GM19099 (cell line): Measurements from ENCODE around the gene CACNA1A.

Experiments
- POLR2A ChIP-seq: IDR thresholded peaks from 3 replicates; pipeline ENCODE4 v1.6.1; 2011; ENCODE audit warnings: low read depth; ENCODE audit not compliant: insufficient read length; ENCODE audit errors: extremely low read depth

Gene CACNA1A

DNA sequence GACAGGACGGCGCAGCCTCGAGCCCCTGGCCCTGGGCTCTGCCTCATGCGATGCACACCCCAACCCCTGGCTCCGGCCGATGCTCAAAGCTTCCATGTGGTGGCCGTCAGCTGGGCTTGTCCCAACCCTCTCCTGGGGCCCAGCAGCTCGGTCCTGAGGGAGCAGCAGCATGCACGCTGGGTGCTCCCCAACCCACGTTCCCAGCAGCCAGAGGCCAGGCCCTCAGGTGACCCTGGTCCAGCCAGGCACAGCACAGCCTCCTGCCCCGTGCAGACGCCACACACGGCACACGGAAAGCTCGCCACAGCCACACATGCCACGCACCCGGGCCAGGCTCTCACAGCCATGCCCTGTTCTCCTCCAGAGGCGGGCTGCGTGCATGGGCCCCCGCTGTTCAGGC lies 295.3 kb downstream of the CACNA1A start:
- no peak for TF ChIP-seq POLR2A

DNA sequence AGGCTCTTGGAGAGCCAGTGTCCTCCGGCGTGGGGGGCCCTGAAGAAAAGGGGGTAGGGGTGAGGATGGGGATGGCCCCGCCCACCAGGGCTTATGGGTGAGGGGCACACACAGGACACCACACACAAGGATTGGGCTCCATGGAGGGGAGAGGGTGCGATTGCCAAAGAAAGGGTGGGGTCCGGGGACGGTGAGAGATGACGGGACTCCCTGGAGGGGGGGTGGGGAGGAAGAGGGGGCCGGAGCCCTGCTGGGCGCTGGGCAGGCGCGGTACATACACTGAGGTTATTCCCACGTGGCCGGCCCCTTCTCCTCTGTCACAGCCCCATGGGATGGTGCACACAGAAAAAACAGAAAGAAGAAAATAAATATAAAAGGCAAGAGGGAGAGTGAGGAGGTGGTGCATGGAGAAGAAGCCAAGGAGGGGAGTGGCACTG lies 295.9 kb downstream of the CACNA1A start:
- TF ChIP-seq POLR2A = no peak

DNA sequence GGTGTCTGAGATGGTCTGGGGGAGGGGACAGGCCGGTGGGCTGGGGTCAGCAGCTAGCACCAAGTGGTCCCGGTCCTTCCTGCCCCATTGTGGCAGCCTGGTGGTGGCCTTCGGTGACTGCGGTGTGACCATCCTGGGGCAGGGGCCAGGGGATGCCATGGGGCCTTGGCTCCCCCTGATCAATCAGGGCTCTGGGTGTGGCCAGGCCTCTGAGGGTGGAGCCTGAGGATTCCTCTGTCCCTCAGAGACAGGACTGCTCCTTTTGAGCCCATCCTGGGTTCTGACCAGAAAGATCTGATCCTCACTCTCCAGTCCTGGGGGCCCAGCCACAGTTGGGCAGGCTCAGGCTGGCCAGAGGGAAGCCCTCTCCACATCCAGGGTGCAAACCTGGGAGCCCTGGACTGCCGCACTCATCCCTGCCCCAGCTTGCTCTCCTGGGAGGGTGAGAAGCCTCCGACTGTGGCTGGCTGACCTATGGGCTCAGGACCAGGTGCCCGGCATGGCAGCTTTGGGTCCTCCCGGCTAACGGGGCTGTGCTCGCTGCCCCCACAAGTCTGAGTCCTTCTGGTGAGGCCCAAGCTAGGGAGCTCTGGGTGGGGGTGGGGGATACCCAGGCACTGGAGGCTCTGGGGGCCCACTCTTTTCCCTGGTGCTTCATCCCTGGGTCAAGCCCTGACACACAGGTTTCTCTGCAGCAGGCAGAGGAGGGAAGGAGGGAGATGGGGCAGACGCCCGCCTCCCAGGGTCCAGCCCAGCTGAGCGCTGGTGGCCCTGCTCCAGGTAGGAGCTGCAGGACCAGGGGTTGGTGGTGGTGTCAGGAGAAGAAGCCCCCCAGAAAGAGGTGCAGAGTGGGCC lies 296.6 kb downstream of the CACNA1A start:
- TF ChIP-seq POLR2A = no peak

DNA sequence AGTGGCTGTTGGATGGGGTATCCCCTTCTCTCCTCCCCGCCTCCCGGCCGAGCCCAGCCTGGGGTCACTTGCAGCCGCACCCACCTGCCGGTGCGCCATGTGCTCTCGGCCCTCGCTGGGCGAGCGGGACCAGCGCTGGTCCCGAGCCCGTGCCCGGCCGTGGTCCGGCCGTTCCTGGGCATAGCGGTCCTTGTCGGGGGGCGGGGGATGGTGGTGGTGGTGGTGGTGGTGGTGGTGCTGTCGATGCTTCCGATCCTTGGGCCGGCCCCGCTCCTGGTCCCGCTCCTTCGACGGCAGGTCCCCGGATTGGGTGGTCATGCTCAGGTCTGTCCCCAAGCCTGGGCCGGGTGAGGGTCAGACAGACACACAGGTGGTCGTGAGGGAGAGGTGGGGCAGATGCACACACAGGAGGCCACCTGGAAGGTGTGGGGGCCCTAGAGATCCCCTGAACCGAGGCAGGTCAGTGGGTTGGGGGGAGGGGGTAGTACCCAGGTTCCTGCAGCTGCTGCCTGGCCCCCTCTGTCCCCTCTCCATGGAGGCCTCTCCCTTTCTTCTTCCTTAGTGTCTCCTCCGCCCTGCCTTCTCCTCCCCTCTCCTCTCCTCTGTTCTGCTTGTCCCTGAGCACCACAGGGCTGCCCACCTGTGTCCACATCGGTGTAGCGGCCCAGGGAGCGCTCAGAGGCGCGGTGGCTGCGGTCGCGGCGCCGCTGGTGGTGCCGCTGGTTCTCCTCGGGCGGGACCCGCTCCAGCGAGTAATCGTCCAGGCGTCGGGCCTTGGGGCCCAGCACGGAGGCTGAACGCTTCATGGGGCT lies 297.4 kb downstream of the CACNA1A start:
- TF ChIP-seq POLR2A = peak; percentile 55

DNA sequence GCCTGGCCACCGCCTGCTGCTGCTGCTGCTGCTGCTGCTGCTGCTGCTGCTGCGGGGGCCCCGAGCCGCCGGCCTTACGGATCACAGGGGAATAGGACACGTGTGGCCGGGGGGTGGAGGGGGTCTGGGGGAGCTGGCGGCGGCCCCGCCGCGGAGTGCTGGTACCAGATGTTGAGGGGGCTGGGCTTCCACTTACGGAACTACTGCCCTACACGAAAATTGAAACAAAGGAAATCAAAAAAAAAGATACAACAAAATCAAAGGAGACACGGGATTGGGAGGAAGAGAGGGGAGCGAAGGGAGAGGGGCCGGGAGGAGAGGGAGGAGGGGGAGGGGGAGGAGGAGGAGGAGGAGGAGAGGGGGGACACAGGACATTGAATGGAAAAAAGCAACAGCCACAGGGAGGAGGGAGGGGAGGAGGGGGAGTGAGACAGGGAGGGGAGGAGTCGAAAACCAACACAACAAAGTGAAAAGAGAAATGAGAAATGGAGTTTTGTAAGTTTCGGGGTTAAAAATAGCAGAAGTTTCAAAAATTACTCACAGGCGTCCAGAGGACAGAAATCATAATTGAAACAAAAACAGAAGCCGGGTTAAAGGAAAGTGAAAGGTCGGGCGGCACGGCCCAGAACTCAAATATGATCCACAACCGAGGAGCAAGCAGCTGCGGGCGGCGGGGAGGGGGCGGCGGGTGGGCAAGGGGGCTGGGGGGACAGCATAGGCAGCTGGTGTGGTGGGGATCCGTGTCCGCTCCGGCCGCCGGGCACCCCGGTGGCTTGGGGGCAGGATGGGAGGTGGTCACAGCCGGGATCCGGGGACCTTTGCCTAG lies 298.2 kb downstream of the CACNA1A start:
- peak; percentile 23 for TF ChIP-seq POLR2A

DNA sequence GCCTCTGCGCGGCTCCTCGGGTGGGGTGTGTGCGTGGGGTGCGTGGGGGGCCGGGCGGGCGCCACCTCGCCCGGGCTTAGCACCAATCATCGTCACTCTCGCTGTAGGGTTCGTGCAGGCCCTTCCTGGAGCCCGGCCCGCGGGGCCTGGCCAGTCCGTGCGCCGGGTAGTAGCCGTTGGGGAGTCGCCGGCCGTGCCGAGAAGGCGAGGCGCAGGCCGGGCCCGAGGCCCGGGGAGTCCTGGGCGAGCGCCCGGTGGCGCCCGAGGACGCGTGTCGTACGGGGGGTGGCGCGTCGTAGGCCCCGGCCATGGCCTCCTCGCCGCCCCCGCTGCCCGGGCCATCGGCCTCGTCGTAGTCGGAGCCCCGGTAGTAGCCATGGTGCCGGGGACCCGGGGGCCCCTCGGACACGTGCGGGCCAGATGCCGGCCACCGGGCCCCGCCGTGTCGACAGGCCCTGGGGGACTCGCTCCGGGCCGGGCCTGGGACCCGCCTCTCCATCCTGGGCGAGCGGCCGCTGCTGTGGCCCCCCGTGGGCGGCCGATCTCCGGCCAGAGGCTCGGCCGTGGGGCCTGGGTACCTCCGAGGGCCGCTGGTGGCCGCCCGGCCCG lies 298.9 kb downstream of the CACNA1A start:
- TF ChIP-seq POLR2A = no peak

DNA sequence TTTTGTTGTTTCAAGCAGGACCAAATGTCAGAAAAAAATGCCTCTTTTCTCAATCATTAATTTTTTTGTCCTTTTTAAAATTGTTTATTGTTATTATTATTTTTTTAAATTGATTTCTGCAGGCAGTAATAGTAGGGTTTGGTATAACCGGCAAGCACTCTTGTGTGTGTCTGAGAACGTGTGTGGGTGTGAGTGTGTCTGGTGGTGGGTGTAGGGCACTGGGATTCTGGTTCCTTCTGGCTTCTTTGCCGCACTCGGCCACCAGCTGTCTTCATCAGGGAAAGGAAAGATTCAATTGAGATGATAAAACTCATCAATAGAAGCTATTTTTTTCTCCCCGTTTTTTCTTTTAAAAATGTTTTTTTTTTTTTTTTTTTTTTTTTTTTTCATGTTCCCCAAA lies 299.7 kb downstream of the CACNA1A start:
- no peak for TF ChIP-seq POLR2A

DNA sequence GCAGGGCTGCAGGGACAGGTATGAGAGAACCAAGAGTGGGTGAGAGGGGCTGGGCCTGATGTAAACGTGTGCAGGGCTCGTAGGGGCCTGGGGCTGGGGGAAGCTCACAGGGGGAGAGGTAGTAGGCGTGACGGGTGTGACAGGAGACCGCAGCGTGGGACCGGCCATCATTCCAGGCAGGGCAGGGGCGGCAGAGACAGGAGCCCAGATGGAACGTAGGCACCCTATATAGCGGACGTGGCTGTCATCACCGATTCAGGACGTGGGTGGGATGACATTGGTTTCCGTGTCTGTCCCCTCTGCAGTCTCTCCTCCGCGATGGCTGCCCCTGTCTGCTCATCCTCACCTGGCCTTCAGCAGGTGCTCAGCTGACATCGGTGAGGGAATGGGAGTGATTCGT lies 307.6 kb downstream of the CACNA1A start:
- no peak for TF ChIP-seq POLR2A

DNA sequence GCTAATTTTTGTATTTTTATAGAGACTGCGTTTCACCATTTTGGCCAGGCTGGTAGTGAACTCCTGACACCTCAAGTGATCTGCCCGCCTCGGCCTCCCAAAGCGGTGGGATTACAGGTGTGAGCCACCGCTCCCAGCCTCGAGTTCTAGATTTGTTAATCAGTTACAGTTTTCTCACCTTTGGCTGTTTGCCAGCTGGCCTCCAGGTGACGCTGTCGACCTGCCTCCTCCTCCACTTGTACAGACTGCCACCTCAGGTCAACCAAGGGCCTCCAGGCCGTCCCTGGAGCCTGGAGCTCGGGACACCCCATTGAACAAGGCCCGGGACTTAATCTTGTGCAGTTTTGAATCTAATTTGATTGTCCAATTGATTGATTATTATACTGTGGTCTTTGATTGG lies 310.6 kb downstream of the CACNA1A start:
- no peak for TF ChIP-seq POLR2A

DNA sequence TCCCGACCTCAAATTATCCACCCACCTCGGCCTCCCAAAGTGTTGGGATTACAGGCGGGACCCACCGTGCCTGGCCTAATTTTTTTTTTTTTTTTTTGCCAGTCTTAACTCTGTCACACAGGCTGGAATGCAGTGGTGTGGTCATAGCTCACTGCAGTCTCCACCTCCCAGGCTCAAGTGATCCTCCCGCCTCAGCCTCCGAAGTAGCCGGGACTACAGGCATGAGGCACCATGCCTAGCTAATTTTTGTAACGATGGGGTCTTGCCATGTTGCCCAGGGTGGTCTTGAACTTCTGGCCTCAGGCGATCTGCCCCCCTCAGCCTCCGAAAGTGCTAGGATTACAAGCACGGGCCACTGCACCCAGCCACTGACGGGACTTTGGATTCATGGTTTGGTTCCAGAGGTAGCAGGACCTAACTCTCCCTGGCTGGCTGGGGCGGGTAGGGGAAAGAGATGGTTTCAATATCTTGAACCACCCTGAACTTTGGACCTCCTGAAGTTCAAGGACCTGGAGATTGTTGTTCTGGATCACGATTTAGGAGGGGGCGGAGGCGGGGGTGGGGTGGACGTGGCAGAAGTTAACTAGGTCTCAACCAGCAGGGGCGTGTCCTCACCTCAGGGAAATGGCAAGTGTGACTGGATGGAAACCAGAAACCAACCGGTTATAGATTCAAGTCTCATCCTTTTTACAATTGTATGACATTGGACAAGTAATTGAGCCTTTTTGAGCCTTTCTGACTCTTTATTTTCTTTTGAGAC lies 315.3 kb downstream of the CACNA1A start:
- TF ChIP-seq POLR2A = no peak

DNA sequence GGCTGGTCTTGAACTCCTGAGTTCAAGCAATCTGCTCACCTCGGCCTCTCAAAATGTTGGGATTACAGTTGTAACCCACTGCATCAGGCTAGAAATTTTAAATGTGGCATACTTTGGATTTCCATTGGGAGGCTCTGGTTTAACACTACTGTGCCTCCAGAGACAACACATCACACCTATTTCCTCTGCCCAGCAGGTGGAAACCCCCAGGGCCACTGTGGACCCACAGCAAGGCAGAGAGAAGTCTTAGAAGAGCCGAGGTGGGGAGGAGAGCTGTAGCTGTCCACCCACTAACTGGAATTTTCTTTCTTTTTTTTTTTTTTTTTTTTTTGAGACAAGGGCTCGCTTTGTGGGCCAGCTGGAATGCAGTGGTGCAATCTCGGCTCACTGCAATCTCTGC lies 316.7 kb downstream of the CACNA1A start:
- no peak for TF ChIP-seq POLR2A

DNA sequence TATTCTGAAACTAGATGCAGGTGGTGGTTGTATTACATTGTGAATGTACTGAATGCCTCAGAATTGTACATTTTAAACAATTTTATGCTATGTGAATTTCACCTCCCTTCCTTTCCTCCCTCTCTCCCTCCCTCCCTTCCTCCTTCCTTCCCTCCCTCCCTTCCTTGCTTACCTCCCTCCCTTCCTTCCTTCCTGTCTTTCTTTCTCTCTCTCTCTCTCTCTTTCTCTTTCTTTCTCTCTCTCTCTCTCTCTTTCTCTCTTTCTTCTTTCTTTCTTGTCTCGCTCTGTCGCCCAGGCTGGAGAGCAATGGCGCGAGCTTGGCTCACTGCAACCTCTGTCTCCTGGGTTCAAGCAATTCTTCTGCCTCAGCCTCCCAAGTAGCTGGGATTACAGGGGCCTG lies 318.9 kb downstream of the CACNA1A start:
- TF ChIP-seq POLR2A = no peak

DNA sequence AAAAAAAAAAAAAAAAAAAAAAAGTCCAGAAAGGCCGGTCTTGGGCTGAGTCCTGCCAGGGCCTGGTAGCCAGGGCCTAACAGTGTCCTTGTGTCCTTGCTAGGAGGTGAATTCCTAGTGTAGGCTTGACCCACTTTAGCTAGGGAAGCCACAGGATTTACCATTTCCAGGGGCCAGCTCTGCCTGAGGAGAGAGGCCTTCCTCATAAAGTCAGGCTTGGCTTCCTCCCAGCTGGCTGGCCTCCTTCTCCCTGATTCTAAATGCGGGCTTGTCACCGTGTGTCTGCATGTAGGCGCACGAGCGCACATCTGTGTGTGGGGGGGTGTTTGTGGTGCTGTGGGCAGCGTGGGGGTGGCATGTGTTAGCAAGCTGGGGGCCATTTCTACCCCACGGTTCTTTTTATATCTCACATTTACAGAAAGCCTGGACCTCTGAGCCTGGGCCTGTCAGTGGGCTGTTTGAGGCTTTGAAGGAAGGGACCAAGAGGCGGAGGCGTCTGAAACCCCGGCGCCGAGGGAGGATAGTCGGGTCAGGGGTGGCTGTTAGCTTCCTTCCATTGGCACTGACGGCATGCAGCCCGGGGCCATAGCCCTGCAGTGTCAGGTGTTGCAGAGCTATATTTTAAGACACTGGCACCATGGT lies 324.4 kb downstream of the CACNA1A start:
- TF ChIP-seq POLR2A = no peak
